T-helper 1 cell treated with Interleukin-12 subunit alpha and Interleukin-12 subunit beta and Interleukin-4 antibody, amounts not matched to agents 30 μg/mL and 1 μg/mL, for 36 hours (primary cell): ENCODE data around the gene RUFY4.
A peak's percentile ranks its signal among the peaks of the same experiment; 100 is the strongest.
"Not testable (repeated sequence)": the region's sequence is repeated elsewhere in the genome, so short reads cannot be mapped to it uniquely, and the experiment has no call there.

Experiments
- H3K27ac Mint-ChIP-seq: one replicate; pipeline ENCODE4 v1.8.0; 2021; ENCODE audit warnings: mild to moderate bottlenecking, mixed read lengths
- H3K27me3 Mint-ChIP-seq: one replicate; pipeline ENCODE4 v1.8.0; 2021; ENCODE audit warnings: low read depth, mixed read lengths
- H3K36me3 Mint-ChIP-seq: one replicate; pipeline ENCODE4 v1.8.0; 2021; ENCODE audit warnings: low read depth, mixed read lengths
- H3K4me1 Mint-ChIP-seq: one replicate; pipeline ENCODE4 v1.8.0; 2021; ENCODE audit warnings: low read depth, mixed read lengths
- H3K4me3 Mint-ChIP-seq: one replicate; pipeline ENCODE4 v1.8.0; 2021; ENCODE audit warnings: mild to moderate bottlenecking, moderate library complexity, mixed read lengths
- H3K9me3 Mint-ChIP-seq: one replicate; pipeline ENCODE4 v1.8.0; 2021; ENCODE audit warnings: mixed read lengths

The RUFY4 gene

GRCh38 chr2:218035463-218036100, 33.5 kb upstream of the RUFY4 start:
- Mint-ChIP-seq H3K27ac (peak overlapping the region; percentile 61), H3K9me3 (peaks cover 5% of the 10 kb centered on the region), H3K4me1 (peaks cover 17% of the 10 kb centered on the region), H3K27me3 (peaks cover 8% of the 10 kb centered on the region), H3K4me3 (peak overlapping the region; percentile 64), H3K36me3 (peaks cover 2% of the 10 kb centered on the region)

GRCh38 chr2:218036371-218036770, 32.7 kb upstream of the RUFY4 start:
- Mint-ChIP-seq H3K27ac (no peak overlapping the region), H3K27me3 (peaks cover 8% of the 10 kb centered on the region)

GRCh38 chr2:218039171-218039570, 29.9 kb upstream of the RUFY4 start:
- peaks cover 8% of the 10 kb centered on the region for H3K27me3 Mint-ChIP-seq
- H3K36me3 Mint-ChIP-seq: peaks cover 13% of the 10 kb centered on the region
- peaks cover 28% of the 10 kb centered on the region for H3K4me1 Mint-ChIP-seq
- H3K9me3 Mint-ChIP-seq: peaks cover 18% of the 10 kb centered on the region
- H3K27ac Mint-ChIP-seq: no peak overlapping the region
- no peak overlapping the region for H3K4me3 Mint-ChIP-seq

More at GRCh38 chr2:218036371-218036770, 32.7 kb upstream of the RUFY4 start:
- peaks cover 24% of the 10 kb centered on the region for H3K4me1 Mint-ChIP-seq
- H3K9me3 Mint-ChIP-seq: peaks cover 10% of the 10 kb centered on the region
- H3K4me3 Mint-ChIP-seq: no peak overlapping the region
- H3K36me3 Mint-ChIP-seq: peaks cover 8% of the 10 kb centered on the region

GRCh38 chr2:218040883-218041282, 28.2 kb upstream of the RUFY4 start:
- peaks cover 8% of the 10 kb centered on the region for H3K27me3 Mint-ChIP-seq
- H3K4me1 Mint-ChIP-seq: peaks cover 26% of the 10 kb centered on the region
- peaks cover 17% of the 10 kb centered on the region for H3K36me3 Mint-ChIP-seq
- H3K9me3 Mint-ChIP-seq: peaks cover 28% of the 10 kb centered on the region
- H3K4me3 Mint-ChIP-seq: no peak overlapping the region
- peak overlapping the region; percentile 75 for H3K27ac Mint-ChIP-seq

GRCh38 chr2:218041302-218042168, 27.5 kb upstream of the RUFY4 start:
- Mint-ChIP-seq H3K27ac (peak overlapping the region; percentile 80), H3K4me3 (no peak overlapping the region), H3K36me3 (peaks cover 17% of the 10 kb centered on the region), H3K27me3 (peaks cover 8% of the 10 kb centered on the region), H3K4me1 (peaks cover 26% of the 10 kb centered on the region), H3K9me3 (peaks cover 28% of the 10 kb centered on the region)

- Mint-ChIP-seq H3K27me3 (peaks cover 9% of the 10 kb centered on the region), H3K9me3 (peaks cover 28% of the 10 kb centered on the region), H3K4me3 (no peak overlapping the region), H3K27ac (no peak overlapping the region), H3K36me3 (peaks cover 17% of the 10 kb centered on the region), H3K4me1 (peaks cover 24% of the 10 kb centered on the region)
Observed at GRCh38 chr2:218043100-218043499, 26.0 kb upstream of the RUFY4 start.

- peaks cover 28% of the 10 kb centered on the region for H3K9me3 Mint-ChIP-seq
- peaks cover 17% of the 10 kb centered on the region for H3K36me3 Mint-ChIP-seq
- peaks cover 12% of the 10 kb centered on the region for H3K27me3 Mint-ChIP-seq
- H3K27ac Mint-ChIP-seq: no peak overlapping the region
- no peak overlapping the region for H3K4me3 Mint-ChIP-seq
- H3K4me1 Mint-ChIP-seq: peaks cover 21% of the 10 kb centered on the region
Observed at GRCh38 chr2:218043701-218044109, 25.3 kb upstream of the RUFY4 start.

- Mint-ChIP-seq H3K9me3 (peaks cover 28% of the 10 kb centered on the region), H3K4me1 (peaks cover 15% of the 10 kb centered on the region), H3K36me3 (peaks cover 17% of the 10 kb centered on the region), H3K27ac (peak overlapping the region; percentile 15)
- H3K27me3 Mint-ChIP-seq, H3K4me3 Mint-ChIP-seq: not testable (repeated sequence)
Observed at GRCh38 chr2:218044599-218044998, 24.5 kb upstream of the RUFY4 start.

GRCh38 chr2:218046238-218046637, 22.8 kb upstream of the RUFY4 start:
- H3K27me3 Mint-ChIP-seq: peaks cover 18% of the 10 kb centered on the region
- H3K4me1 Mint-ChIP-seq: peaks cover 7% of the 10 kb centered on the region
- peaks cover 21% of the 10 kb centered on the region for H3K9me3 Mint-ChIP-seq
- no peak overlapping the region for H3K4me3 Mint-ChIP-seq
- no peak overlapping the region for H3K27ac Mint-ChIP-seq
- peaks cover 9% of the 10 kb centered on the region for H3K36me3 Mint-ChIP-seq

- no peak overlapping the region for H3K4me3 Mint-ChIP-seq
- H3K4me1 Mint-ChIP-seq: peaks cover 2% of the 10 kb centered on the region
- peaks cover 18% of the 10 kb centered on the region for H3K27me3 Mint-ChIP-seq
- H3K36me3 Mint-ChIP-seq: peaks cover 4% of the 10 kb centered on the region
- peaks cover 15% of the 10 kb centered on the region for H3K9me3 Mint-ChIP-seq
- no peak overlapping the region for H3K27ac Mint-ChIP-seq
Observed at GRCh38 chr2:218047536-218048225, 21.4 kb upstream of the RUFY4 start.

GRCh38 chr2:218051903-218052302, 17.1 kb upstream of the RUFY4 start:
- Mint-ChIP-seq H3K27me3 (peaks cover 22% of the 10 kb centered on the region), H3K27ac (no peak overlapping the region), H3K9me3 (peaks cover 3% of the 10 kb centered on the region), H3K4me3 (no peak overlapping the region), H3K36me3 (peaks cover 2% of the 10 kb centered on the region), H3K4me1 (no peaks in the 10 kb centered on the region)

- no peak overlapping the region for H3K27ac Mint-ChIP-seq
- no peaks in the 10 kb centered on the region for H3K9me3 Mint-ChIP-seq
- peaks cover 24% of the 10 kb centered on the region for H3K27me3 Mint-ChIP-seq
- H3K36me3 Mint-ChIP-seq: no peaks in the 10 kb centered on the region
- H3K4me3 Mint-ChIP-seq: no peak overlapping the region
- no peaks in the 10 kb centered on the region for H3K4me1 Mint-ChIP-seq
Observed at GRCh38 chr2:218059289-218059688, 9.8 kb upstream of the RUFY4 start.

- H3K4me3 Mint-ChIP-seq: no peak overlapping the region
- H3K4me1 Mint-ChIP-seq: no peaks in the 10 kb centered on the region
- no peak overlapping the region for H3K27ac Mint-ChIP-seq
- no peaks in the 10 kb centered on the region for H3K9me3 Mint-ChIP-seq
- H3K36me3 Mint-ChIP-seq: no peaks in the 10 kb centered on the region
- peaks cover 24% of the 10 kb centered on the region for H3K27me3 Mint-ChIP-seq
Observed at GRCh38 chr2:218060118-218060517, 8.9 kb upstream of the RUFY4 start.

- peaks cover 24% of the 10 kb centered on the region for H3K27me3 Mint-ChIP-seq
- H3K9me3 Mint-ChIP-seq: no peaks in the 10 kb centered on the region
- H3K4me1 Mint-ChIP-seq: no peaks in the 10 kb centered on the region
Observed at GRCh38 chr2:218060950-218061660, 7.9 kb upstream of the RUFY4 start.

More at GRCh38 chr2:218060950-218061660, 7.9 kb upstream of the RUFY4 start:
- Mint-ChIP-seq H3K4me3 (no peak overlapping the region), H3K27ac (no peak overlapping the region), H3K36me3 (no peaks in the 10 kb centered on the region)
